ENCODE data around the gene CBLN3. TPM values are rescaled to one million over a fixed set of nuclear protein-coding genes. Genes with fewer than 3 reads are reported as not detected.

CBLN3 gene
- total RNA-seq, 1 experiment from 2014 or later = 1.0 TPM

DNA sequence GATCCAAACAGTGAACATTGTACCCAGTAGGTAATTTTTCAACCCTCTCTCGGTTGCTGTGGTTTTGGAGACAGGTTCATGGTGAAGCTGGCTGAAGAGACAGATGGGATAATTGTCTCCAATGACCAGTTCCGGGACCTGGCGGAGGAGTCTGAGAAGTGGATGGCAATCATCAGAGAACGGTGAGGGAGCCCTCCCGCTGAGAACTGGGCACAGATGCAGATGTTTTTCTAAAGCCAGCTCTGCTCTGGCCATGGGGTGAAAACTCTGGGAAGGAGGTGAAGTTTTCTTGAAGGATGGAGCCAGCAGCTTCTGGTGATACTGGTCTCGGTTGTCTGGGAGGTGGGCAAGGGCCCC lies 6.5 kb upstream of the CBLN3 start:
- ATAC-seq = no peak
- POLR2A ChIA-PET = interaction anchor here (0.7 kb wide), 1 partner anchor 64 kb away, joined by 4 read pairs; no protein-coding TSS in a partner anchor
- peaks cover 2% of the 10 kb centered on the region for H3K36me3 ChIP-seq (ENCODE audit: control insufficient read depth, insufficient read depth, low read length)
- no TSS peak for BruUV-seq (replicated peaks)
- intact Hi-C loops (cut with micrococcal nuclease; ENCODE audit: unreplicated experiment) (no loop called here), in situ Hi-C loops (cut with HindIII; ENCODE audit: low pct_unique_long_range_greater_than_20kb, low sequenced_read_pairs) (loop anchor here (10.0 kb wide), 1 partner anchor 101 kb away; the partner anchor contains the start of genes ADCY4 and RIPK3)
- TF ChIP-seq, protein P1, sequence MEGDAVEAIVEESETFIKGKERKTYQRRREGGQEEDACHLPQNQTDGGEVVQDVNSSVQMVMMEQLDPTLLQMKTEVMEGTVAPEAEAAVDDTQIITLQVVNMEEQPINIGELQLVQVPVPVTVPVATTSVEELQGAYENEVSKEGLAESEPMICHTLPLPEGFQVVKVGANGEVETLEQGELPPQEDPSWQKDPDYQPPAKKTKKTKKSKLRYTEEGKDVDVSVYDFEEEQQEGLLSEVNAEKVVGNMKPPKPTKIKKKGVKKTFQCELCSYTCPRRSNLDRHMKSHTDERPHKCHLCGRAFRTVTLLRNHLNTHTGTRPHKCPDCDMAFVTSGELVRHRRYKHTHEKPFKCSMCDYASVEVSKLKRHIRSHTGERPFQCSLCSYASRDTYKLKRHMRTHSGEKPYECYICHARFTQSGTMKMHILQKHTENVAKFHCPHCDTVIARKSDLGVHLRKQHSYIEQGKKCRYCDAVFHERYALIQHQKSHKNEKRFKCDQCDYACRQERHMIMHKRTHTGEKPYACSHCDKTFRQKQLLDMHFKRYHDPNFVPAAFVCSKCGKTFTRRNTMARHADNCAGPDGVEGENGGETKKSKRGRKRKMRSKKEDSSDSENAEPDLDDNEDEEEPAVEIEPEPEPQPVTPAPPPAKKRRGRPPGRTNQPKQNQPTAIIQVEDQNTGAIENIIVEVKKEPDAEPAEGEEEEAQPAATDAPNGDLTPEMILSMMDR (IDR thresholded peaks at IDR 0.05) = no peak
- no peak for TF ChIP-seq POLR2AphosphoS5 (IDR thresholded peaks at IDR 0.05; ENCODE audit: low read depth, low read length)
- TF ChIP-seq, protein P2, sequence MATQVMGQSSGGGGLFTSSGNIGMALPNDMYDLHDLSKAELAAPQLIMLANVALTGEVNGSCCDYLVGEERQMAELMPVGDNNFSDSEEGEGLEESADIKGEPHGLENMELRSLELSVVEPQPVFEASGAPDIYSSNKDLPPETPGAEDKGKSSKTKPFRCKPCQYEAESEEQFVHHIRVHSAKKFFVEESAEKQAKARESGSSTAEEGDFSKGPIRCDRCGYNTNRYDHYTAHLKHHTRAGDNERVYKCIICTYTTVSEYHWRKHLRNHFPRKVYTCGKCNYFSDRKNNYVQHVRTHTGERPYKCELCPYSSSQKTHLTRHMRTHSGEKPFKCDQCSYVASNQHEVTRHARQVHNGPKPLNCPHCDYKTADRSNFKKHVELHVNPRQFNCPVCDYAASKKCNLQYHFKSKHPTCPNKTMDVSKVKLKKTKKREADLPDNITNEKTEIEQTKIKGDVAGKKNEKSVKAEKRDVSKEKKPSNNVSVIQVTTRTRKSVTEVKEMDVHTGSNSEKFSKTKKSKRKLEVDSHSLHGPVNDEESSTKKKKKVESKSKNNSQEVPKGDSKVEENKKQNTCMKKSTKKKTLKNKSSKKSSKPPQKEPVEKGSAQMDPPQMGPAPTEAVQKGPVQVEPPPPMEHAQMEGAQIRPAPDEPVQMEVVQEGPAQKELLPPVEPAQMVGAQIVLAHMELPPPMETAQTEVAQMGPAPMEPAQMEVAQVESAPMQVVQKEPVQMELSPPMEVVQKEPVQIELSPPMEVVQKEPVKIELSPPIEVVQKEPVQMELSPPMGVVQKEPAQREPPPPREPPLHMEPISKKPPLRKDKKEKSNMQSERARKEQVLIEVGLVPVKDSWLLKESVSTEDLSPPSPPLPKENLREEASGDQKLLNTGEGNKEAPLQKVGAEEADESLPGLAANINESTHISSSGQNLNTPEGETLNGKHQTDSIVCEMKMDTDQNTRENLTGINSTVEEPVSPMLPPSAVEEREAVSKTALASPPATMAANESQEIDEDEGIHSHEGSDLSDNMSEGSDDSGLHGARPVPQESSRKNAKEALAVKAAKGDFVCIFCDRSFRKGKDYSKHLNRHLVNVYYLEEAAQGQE (IDR thresholded peaks at IDR 0.05; ENCODE audit: insufficient read depth in 1 of 2, low read depth in 2 of 2, low read length in 1 of 2) = no peak
- TF ChIP-seq SIN3A (IDR thresholded peaks at IDR 0.05; ENCODE audit: borderline replicate concordance, insufficient read depth, low read depth, low read length) = no peak
- no peak for TF ChIP-seq TCF7L2 (IDR thresholded peaks at IDR 0.05; ENCODE audit: low read depth, low read length)
- CTCF ChIA-PET = interaction anchor here (1.2 kb wide), 1 partner anchor 104 kb away, joined by 11 read pairs; no protein-coding TSS in a partner anchor
- H3K27me3 ChIP-seq (ENCODE audit: control insufficient read depth, insufficient read depth, low read length) = no peaks in the 10 kb centered on the region
- no peak overlapping the region for H3K4me3 ChIP-seq (ENCODE audit: low read depth in 2 of 2, low read length in 2 of 2)
- peaks cover 14% of the 10 kb centered on the region for H3K4me1 ChIP-seq (ENCODE audit: control insufficient read depth, insufficient read depth, low read length)
- H3K9me3 ChIP-seq (ENCODE audit: control insufficient read depth, insufficient read depth, low read depth, low read length) = no peaks in the 10 kb centered on the region
- DNase-seq (ENCODE audit: low read depth, low spot score) = no peak
- H3K27ac ChIP-seq (ENCODE audit: low read length) = no peak overlapping the region

DNA sequence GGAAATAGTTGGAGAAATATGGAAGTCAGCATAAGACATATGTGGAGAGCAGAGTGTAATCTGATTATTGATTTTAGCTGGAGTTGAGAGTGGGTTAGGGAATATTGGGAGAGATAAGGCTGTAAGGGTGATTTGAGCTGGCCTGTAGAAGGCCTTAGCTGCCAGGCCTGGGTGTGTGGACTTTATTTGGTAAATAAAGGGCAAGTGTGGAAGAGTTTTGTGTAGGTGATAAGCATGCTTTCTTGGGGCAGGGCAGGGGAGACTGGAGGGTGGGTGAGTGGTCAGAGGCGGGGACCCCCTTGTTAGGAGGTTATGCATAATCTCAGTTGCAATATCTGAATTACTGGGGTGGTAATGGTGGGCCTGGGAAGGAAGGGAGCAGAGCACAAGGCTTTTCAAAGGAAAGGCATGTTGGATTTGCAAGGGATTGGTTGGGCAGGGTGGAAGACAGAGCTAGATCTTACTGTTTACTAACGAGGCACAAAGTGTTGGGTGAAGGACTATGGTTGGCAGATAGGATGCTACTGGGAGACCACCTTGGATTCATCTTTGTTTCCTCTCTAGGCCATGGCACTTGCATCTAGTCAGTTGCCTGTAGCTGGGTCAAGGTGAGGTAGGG lies 5.8 kb upstream of the CBLN3 start:
- H3K36me3 ChIP-seq (ENCODE audit: control insufficient read depth, insufficient read depth, low read length) = peaks cover 7% of the 10 kb centered on the region
- no peak; the same call in 1 of the 2 replicates for TF ChIP-seq POLR2AphosphoS5 (IDR thresholded peaks at IDR 0.05; ENCODE audit: low read depth, low read length)
- TF ChIP-seq SIN3A (IDR thresholded peaks at IDR 0.05; ENCODE audit: borderline replicate concordance, insufficient read depth, low read depth, low read length) = no peak
- TF ChIP-seq, protein P1 (IDR thresholded peaks at IDR 0.05) = no peak
- TF ChIP-seq TCF7L2 (IDR thresholded peaks at IDR 0.05; ENCODE audit: low read depth, low read length) = no peak
- TF ChIP-seq, protein P2 (IDR thresholded peaks at IDR 0.05; ENCODE audit: insufficient read depth in 1 of 2, low read depth in 2 of 2, low read length in 1 of 2) = no peak
- ChIA-PET CTCF (interaction anchor here (1.2 kb wide), 1 partner anchor 104 kb away, joined by 11 read pairs; no protein-coding TSS in a partner anchor), POLR2A (interaction anchor here (0.5 kb wide), 1 partner anchor 70 kb away, joined by 3 read pairs; no protein-coding TSS in a partner anchor)
- no peaks in the 10 kb centered on the region for H3K27me3 ChIP-seq (ENCODE audit: control insufficient read depth, insufficient read depth, low read length)
- BruUV-seq (replicated peaks) = no TSS peak
- no peak overlapping the region for H3K4me3 ChIP-seq (ENCODE audit: low read depth in 2 of 2, low read length in 2 of 2)
- intact Hi-C loops (cut with micrococcal nuclease; ENCODE audit: unreplicated experiment) = no loop called here
- ATAC-seq (no peak), DNase-seq (ENCODE audit: low read depth, low spot score) (no peak)
- H3K9me3 ChIP-seq (ENCODE audit: control insufficient read depth, insufficient read depth, low read depth, low read length) = no peaks in the 10 kb centered on the region
- peaks cover 8% of the 10 kb centered on the region for H3K4me1 ChIP-seq (ENCODE audit: control insufficient read depth, insufficient read depth, low read length)
- in situ Hi-C loops (cut with HindIII; ENCODE audit: low pct_unique_long_range_greater_than_20kb, low sequenced_read_pairs) = loop anchor here (10.0 kb wide), 1 partner anchor 100 kb away; the partner anchor contains the start of genes ADCY4 and RIPK3
- H3K27ac ChIP-seq (ENCODE audit: low read length) = no peak overlapping the region

Measured in Panc1 (cell line).